NCI-H345 (cell line): Measurements from ENCODE around the gene DPH7.
"Not testable (repeated sequence)": the region's sequence is repeated elsewhere in the genome, so short reads cannot be mapped to it uniquely, and the experiment has no call there.

Source experiments
- DNase-seq: peaks from one replicate; lab custom pipeline; 2025; lab: John Stamatoyannopoulos, UW

DPH7 gene

GRCh38 chr9:137547687-137548543 is 30.8 kb downstream of the DPH7 start:
- DNase-seq: no peak

- no peak for DNase-seq
These were observed 33.6 kb downstream of the DPH7 start for GRCh38 chr9:137545123-137545522.

- no peak for DNase-seq
These were observed 34.5 kb downstream of the DPH7 start for GRCh38 chr9:137544176-137544760.

DNA sequence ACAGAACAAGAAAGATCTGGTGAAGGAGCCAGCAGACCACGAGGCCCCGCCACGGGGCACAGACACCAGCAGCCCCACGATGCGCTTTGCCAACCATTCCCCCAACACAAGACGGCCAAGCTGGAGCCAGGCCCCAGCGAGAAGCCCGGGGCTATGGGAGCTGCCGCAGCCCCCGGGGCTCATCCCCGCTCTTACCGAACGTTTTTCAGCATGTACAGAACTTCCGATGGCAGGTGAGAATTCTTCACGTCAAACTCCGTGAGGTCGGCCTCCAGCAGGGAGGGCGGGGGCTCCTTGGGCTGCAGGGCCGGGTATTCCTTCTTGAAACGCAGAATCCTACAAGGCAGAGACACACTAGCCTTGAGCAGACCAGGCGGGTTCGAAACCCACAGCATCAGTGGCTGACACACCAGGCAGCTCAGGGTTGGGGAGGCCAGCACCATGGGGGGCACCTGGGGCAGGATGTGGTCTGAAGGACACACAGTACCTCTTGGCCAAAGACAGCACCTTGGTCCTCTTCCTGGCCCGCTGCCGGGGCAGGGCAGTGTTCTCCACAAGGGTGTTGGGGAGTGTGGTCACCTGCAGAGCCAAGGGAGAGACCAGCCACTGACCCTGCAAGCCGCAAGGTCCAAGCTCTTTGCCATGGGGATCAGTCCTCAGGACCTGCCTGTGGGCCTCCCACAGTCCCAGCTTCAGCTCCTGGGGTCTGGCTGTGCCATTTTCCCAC is 35.3 kb downstream of the DPH7 start:
- no peak for DNase-seq

- DNase-seq: no peak
These were observed 36.2 kb downstream of the DPH7 start for GRCh38 chr9:137542486-137542885.

DNA sequence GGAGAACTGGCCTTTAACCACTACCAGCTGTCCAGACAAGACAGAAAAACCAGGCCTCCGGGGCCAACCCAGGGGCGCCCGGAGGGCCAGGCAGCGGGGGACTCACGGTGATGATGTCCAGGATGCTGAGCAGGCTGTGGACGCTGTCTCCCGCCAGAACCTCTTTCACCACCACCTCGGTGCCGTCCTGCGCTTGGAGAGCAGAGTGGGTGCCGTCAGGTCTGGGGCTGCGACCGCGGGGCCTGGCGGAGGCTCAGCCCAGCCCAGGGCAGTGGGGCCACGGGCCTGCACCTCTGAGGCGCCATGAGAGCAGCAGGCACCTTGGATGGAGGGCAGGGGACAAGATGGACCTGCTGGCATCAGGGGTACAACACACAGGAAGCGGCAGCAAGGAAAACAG is 38.2 kb downstream of the DPH7 start:
- no peak for DNase-seq

- no peak for DNase-seq
These were observed 40.7 kb downstream of the DPH7 start for GRCh38 chr9:137538058-137538457.

DNA sequence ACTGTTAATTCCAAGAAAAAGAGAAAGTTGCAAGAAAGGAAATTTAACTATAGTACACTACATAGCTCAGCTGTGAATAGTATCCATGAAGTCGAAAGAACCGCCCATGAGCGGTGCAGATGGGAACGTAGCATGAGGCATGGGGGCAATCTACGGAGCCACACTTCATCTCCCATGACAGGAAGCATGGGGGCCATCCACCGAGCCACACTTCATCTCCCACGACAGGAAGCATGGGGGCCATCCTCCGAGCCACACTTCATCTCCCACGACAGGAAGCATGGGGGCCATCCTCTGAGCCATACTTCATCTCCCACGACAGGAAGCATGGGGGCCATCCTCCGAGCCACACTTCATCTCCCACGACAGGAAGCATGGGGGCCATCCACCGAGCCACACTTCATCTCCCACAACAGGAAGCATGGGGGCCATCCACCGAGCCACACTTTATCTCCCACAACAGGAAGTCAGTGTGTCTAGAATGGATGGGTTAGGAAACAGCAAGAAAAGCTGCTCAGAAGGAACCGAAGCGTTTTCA is 42.1 kb downstream of the DPH7 start:
- DNase-seq: not testable (repeated sequence)

DNA sequence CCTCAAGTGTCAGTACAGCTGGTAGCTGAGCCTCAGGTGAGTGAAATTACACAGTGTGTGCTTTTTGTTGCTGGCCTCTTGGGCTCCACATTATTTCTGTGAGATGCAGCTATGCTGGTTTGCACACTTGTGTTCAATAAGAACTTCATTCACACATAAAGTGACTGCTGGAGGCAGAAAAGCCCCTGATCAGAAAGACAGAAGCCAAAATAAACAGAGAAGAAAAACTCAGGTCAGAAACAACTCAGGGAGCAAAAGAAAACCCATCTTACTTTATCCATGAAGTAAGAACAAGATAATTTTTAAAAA is 43.7 kb downstream of the DPH7 start:
- no peak for DNase-seq

GRCh38 chr9:137534256-137535119 is 44.2 kb downstream of the DPH7 start:
- peak; percentile 78 for DNase-seq

DNA sequence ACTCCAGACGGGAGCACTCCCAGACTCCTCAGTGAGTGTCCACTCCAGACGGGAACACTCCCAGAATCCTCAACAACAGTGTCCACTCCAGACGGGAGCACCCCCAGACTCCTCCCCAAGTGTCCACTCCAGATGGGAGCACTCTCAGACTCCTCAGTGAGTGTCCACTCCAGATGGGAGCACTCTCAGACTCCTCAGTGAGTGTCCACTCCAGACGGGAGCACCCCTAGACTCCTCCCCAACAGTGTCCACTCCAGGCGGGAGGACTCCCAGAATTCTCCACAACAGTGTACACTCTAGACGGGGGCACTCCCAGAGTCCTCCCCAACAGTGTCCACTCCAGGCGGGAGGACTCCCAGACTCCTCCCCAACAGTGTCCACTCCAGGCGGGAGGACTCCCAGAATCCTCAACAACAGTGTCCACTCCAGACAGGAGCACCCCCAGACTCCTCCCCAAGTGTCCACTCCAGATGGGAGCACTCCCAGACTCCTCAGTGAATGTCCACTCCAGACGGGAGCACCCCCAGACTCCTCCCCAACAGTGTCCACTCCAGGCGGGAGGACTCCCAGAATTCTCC is 45.7 kb downstream of the DPH7 start:
- not testable (repeated sequence) for DNase-seq

- no peak for DNase-seq
These were observed 47.5 kb downstream of the DPH7 start for GRCh38 chr9:137531099-137531765.

DNA sequence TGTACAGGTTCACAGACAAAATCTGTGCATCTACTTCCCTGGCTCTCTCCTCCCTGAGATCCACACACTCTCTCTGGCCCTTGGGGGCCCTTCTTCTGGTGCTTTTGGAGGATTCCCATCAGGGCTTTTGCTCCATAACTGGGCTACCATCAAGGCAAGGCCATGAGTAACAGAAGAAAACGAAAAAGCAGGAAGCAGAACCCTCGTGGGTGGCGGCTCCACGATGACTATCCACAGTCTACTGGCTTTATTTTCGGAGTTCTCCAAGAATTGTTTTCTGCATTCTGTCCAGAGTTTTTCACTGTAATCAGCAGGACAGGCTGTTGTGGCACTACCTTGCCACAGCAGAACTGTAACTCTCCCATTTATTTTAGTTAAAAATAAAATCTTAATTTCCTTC is 48.4 kb downstream of the DPH7 start:
- no peak for DNase-seq

DNA sequence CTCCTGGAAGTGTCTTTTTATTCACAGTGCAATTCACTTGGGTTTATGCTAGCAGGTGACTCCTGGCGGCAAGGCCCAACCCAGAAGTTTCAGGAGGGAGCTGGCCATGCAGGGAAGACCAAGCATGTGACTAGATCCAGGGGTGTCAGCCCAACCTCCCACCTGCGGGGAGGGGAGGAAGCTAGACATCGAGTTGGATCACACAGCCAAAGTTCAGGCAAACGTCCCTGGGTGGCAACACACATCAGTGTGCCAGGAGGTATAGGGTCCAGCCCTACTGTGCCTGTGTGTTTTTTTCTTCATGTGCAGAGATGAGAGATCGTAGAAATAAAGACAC is 53.8 kb downstream of the DPH7 start:
- no peak for DNase-seq

DNA sequence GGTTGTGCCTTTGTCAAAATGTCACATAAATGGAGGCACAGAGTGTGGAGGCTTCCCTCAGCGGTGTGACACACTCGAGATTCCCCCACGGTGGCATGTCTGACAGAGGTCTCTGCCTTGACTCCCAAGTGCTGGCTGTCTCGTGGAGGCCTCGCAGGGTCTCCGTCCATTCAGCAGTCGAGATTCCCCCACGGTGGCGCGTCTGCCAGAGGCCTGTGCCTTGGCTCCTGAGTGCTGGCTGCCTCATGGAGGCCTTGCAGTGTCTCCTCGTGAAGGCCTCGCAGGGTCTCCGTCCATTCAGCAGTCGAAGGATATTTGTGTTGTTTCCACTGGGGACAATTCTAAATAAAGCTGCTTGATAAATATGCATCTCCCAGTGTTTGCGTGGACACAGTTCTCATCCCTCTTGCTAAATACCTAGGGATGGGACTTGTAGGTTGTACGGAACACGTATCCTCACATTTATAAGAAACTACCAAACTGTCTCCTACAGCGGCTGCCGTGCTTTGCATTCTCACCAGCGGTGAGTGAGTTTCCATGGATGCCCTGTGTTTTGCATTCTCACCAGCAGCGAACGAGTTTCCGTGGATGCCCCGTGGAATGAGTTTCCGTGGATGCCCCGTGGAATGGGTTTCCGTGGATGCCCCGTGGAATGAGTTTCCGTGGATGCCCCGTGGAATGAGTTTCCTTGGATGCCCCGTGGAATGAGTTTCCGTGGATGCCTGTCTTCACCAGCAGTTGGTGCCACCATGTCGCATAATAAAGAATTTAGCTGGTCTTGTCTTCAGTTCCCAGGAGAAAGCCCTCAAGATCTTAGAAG is 54.4 kb downstream of the DPH7 start:
- DNase-seq: no peak

GRCh38 chr9:137522746-137523455 is 55.8 kb downstream of the DPH7 start:
- no peak for DNase-seq

DNA sequence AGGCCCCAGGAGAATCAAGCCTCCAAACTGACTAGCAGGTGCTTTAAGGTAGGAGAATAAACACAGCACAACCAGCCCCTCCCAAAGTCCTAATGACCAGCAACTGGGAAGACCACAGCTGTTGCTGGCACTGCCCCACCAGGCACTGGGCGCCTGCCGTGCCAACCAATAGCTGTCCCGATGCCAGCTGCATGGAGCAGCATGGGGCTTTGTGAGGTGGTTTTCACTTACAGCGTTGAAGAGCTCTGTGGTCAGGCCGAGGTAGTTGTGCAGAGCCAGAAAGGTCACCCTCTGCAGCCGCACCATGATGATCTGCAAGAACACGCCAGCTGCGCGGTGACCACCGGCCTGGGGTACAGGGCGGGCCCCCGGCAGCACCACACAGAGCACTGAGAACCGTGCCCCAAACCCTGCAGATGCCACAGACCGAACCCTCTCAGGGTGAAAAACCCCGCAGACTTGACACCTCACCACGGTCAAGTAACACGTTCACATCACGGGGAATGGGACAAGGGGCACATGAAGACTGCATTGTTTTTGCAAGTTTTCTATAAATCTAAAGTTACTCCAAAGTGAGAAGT is 57.2 kb downstream of the DPH7 start:
- no peak for DNase-seq

- no peak for DNase-seq
These were observed 57.9 kb downstream of the DPH7 start for GRCh38 chr9:137520614-137521404.
